ENCODE results near the gene MED13L.

DNA sequence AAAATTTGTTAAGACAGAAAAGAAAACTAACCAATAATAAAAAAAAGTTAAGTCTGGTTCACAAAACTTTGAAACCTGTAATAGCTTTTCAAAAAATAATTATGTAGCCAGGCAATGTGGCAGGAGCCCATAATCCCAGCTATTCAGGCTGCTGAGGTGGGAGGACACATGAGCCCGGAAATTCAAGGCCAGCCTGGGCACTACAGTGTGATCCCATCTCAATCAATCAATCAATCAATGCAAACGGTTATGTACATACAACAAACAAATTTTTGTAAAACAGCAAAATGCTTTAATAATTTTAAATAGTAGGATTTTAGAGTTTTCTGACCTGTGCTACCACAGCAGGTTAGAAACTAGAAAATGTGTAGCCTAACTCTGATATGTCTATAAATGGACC is 152.4 kb downstream of the MED13L start:
- TF ChIP-seq CTCF (IDR thresholded peaks at IDR 0.05) (no peak), POLR2A (IDR thresholded peaks at IDR 0.05) (no peak)

Measured in heart left ventricle (tissue), 13 donors.